NCI-H345 treated with DMSO at 0.1 percent for 48 hours (cell line): Measurements from ENCODE around the gene ELAVL2.
"Not testable (repeated sequence)": the region's sequence is repeated elsewhere in the genome, so short reads cannot be mapped to it uniquely, and the experiment has no call there.

Source experiments
- DNase-seq: peaks from one replicate; lab custom pipeline; 2025; ENCODE audit not compliant: unreplicated experiment; lab: John Stamatoyannopoulos, UW

ELAVL2 gene

DNA sequence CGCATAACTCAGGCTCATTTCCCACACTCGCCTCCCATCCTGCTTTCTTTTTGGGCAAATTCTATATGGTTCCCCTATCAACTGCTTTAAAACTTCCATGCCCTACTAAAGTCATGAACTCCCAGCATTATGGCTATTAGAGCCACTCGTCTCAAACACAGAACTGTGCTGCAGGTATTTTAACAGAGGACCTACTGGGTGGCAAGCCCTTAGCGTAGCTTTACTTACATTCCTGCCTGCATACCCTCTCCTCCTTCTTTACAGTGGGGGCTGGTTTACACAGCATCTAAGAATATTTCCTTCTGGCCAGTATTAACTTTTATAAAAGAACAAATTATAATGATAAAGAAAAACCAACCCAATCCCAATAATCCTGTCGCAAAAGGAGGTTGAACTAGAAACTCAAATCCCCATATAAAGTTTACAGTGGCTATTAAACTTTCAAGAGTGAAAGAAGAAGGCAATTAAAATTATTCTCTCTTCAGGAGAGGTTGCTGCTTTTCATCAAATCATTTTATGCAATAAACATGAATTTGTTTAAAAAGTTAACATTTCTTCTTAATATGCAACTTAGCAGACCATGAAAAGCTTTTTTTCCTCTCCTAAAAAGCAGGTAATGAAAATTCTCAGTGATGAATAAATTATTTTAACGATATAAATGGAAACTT, 100.6 kb downstream of the ELAVL2 start:
- DNase-seq: no peak

DNA sequence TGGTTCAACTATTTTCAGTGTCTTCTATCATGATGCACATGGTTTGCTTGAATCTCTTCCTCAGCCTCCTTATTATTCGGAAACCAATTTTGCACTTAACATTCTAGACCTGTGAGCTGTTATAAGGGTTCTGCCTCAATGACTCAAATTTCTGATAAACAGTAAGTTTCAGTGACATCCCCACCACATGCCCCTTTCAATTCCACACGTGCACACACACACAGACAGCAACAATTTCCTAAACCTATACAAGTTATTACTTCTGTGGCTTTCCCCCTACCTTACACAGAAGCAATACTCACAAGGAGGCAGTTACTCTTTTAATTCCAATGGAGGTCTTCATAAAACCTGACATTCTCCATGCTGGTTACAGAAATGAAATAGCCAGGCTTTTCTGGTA, 102.4 kb downstream of the ELAVL2 start:
- DNase-seq: no peak

DNA sequence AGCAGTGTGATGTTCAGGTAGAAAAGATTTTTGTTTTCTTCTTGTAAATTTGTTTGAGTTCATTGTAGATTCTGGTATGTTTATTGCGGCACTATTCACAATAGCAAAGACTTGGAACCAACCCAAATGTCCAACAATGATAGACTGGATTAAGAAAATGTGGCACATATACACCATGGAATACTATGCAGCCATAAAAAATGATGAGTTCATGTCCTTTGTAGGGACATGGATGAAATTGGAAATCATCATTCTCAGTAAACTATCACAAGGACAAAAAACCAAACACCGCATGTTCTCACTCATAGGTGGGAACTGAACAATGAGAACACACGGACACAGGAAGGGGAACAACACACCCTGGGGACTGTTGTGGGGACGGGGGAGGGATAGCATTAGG, 103.0 kb downstream of the ELAVL2 start:
- not testable (repeated sequence) for DNase-seq

DNA sequence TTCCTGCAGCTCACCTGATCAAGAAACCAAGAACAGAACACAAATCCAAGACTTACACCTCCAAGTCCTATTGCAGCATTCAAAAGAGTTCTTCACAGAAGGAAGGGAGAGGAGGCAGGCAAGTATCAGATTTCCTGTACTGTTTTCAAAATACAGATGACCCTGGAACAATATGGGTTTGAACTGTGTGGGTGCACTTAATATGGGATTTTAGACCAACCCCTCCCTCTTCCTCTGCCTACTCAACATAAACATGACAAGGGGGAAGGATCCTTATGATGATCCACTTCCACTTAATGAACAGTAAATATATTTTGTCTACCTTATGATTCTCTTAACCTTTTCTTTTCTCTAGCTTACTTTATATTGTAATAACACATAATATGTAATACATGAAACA, 104.6 kb downstream of the ELAVL2 start:
- no peak for DNase-seq

DNA sequence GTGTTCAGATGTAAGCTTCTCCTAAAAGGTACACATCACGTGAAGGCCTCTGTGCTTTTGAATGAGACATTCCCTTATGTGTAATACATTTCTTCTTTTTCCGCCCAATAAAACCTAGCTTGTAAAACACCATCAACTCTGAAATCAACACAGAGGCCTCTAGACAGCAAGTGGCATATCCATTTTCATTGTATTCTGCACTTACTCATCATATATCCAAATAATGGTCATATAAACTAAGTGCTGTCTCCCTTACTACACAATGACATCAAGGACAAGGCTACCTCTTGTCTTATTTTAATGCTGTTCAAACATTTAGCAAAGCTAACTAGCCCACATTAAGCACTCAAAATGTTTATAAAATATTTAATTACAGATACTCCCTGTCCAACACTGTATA, 108.5 kb downstream of the ELAVL2 start:
- no peak for DNase-seq

DNA sequence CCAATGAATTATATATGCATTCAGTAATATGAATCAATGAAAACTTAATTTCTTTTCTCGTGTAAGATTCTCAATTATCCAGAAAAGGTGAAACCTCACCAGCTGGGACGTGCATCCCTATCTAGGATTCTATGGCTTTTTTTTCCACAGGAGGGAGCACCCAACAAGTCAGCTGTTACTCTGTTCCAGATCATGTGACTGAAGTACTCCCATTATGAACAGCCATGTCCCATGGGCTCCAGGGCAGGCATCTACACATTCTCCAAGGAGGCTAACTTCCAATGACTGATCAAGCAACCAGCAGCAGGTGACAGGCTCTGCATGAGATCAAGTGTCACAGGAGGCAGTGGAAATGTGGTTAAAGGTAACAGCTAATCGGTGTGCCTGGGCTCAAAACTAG, 118.8 kb downstream of the ELAVL2 start:
- DNase-seq: no peak

DNA sequence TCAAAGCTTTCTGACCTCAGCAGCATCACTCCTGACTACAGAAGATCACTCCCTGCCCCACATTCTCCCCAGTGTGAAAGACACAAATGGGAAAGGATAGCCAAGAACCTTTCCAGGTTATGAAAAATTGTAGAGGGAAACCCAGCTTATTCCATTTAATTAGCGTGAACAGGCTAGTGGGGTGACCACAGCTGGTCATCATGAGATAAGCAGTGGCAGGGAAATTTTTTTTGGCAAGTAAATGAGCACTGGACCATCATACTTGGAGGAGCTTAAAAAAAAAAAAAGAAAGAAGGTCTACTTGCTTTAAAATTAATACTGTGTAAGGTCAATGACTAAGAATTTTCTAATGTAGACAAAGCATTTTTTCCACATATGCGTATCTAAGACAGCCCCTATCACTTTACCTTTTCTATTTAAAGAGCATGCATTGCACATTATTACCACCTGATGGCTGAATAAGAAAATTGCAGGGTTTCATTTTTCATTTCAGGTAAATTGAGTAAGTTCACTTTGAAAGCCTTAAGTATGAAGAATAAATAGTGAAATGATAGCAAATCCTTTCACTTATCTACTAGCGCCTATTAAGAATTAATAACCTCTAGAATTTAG, 123.6 kb downstream of the ELAVL2 start:
- no peak for DNase-seq

DNA sequence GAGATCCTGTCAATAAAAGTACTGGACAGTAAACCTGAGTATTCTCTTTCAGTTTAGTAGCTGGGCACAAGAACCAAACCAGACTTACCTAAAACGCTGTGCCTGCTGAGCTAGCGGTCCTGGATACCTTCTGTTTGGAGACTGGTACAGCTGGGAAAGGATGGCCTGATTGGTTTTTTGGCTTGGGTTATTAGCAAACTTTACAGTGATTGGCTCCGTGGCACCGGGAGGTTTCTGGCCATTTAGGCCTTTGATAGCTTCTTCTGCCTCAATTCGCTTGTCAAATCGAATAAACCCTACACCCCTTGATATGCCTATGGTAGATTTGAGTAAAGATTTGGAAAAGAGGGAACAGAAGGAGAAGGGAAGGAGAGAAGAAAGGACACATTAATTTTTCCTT, 124.7 kb downstream of the ELAVL2 start:
- DNase-seq: no peak

DNA sequence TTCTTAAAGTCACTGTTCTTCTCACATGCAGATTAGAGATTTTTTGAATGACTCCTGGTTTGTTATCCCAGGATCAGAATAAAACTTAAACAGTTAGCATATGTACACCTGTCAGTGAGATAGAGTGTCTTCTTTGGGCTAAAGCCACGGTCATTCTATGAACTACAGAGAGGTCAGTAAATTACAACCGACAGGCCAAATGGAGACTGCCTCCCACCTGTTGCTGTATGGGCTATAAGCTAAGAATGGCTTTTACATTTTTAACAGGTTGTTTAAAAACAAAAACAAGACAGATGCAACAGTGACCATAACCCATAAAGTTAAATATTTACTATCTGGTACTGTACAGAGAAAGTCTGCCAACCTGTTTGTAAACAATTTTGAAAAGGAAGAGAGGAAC, 125.7 kb downstream of the ELAVL2 start:
- DNase-seq: no peak

DNA sequence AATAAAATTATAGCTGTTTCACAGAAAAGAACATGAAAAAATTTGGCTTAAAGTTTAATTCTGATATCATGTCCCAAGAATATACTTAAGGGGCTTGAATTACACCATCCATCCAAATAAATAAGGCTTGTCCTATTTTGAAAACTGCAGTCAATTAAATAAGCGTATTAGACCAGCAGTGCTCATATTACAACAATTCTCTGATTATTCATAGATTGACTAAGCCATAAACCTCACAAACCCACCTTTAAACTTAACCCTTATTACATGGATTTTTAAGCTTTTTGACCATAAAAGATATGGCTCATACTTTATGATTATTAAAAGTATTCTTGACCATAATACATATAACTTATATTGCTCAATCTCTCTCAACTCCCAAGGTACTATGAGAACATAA, 127.9 kb downstream of the ELAVL2 start:
- no peak for DNase-seq

DNA sequence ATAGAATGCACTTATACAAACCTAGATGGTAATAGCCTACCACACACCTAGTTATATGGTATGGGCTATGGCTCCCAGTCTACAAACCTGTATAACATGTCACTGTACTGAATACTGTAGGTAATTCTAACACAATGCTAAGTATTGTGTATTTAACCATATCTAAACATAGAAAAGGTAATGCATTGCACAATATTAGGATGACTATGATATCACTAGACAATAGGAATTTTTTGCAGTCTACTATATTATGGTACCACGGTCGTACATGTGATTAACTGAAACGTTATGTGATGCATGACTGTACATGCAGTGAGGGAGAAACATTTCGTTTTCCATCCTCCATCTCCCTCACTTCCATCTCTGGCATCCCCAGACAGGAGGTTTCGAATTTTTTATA, 130.5 kb downstream of the ELAVL2 start:
- DNase-seq: no peak

DNA sequence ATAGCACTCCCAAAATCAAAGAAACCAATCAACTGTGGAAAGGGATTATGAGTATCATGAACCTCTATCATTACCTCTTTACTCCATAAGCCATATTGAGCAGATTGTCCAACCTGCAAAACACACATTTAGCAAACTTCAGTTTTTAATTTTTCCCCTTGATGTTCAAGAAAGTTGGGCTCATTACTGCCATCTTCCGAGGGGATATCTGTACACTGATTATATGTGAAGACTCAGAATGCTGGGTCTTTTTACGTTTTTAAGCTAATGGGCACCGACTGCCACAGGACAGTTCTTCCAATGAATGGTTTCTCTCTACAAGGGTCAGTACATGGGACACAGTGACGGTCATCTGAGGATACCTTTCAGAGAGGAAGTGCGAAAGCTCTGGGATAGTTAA, 132.7 kb downstream of the ELAVL2 start:
- DNase-seq: no peak

DNA sequence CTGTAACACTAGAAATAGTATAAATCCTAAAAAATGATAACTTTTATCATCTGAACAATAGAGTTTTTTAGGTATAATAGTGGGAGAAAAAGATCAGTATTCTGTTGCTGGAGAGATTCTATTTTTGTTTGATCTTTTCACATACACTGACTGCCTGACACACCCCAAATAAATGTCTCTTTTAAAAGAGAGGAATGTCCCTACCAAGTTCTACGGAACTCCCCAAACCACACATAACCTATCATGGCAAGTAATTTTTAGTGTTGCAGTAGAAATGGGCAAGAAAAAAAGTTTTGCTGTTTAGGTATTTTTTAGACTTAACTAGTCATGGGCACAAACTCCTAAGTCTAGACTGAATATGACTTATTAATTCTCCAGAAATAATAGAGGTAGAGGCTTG, 139.1 kb downstream of the ELAVL2 start:
- no peak for DNase-seq

DNA sequence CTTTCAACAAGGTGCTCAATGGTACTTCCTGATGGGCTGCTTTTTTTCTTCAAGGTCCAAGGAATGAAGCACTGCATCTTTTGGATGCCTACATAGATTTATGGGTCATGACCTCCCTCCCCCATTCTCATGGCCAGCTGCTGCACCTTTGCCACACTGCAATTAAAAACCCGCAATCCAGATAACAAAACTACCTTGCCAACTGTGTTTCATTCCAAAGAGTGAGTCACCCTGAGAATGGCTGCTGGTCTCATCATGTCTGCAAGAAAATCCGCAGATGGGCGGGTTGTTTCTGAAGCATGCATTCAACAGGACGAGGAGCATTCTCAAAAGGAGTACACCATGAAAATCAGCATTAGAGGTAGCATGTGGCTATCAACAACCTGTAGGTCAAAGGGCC, 139.8 kb downstream of the ELAVL2 start:
- DNase-seq: no peak

DNA sequence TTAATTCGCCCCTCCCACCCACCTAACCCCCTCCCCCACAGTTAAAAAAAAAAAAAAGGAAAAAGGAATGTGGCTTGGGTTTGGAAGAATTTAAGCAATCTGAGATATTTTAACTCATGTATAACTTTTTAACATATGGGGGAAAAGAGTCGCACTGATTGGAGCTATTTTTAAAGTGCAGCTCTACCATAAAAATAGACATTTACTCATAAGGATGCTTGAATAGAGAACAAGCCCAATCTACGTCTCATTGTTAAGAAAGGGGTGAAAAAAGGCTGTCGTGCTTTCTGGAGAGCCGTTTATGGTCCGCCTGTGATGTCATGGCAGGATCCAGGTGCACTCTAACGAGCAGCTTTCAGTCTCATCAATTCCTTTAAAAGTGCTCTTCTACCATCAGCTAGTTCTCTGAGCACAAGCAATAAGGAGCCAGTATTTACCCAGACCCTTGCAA, 142.4 kb downstream of the ELAVL2 start:
- DNase-seq: no peak

DNA sequence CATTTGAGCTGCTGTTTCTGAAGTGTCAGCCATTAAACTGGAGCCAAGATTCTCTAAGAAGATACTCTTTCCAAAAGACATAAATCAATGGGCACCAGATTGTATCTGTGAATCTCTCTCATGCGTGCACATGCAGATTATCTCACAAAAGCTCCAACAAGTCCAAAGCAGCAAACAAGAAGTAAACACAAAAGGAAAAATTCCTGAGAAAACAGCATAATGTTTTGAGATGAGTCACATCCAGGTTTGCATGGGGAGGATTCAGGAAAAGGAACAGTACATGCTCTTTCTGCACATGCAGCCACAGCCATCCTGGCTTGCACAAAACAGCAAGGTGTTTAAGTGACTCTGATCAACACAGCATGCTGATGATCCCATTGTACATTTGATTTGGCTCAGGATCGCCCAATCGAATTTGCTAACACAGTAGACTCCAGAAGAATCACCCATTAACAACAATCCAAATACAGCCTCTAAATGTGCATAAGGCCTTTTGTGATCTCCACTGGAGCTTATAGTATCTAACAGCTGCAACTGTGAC, 143.1 kb downstream of the ELAVL2 start:
- no peak for DNase-seq

DNA sequence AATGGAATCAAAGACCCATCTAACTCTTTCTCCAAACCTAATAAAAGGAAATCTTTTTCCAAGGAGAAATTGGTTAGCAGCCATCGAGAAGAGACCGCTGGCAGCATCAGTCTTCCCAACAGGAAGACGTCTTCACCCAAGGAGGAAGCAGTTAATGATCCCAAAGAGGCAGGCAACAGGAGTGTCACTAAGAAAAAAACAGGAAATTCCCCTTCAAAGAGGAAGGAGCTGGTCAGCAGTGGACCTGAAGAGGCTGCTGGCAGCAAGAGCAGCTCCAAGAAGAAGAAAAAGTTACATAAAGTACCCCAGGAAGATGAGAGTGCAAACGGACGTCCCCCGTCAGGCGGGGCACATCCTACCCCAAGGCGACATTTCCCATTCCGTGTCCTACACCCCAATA, 143.7 kb downstream of the ELAVL2 start:
- no peak for DNase-seq

DNA sequence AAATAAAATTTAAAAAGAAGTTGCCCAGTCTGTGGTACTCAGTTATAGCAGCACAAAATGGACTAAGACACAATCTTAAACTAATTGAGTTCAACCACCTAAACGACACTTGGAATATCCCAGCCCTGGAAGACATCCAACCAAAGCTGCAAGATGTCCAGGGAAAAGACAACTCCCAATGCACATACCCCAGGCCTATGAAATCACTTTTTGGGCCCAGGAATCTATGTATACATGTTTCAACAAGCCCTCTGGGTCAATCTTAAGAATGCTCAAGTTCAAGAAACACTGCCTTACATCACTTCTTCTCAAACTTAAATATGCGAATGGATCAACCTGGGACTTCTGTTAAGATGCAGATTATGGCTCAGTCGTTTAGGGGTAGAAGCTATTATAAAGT, 148.6 kb downstream of the ELAVL2 start:
- no peak for DNase-seq

DNA sequence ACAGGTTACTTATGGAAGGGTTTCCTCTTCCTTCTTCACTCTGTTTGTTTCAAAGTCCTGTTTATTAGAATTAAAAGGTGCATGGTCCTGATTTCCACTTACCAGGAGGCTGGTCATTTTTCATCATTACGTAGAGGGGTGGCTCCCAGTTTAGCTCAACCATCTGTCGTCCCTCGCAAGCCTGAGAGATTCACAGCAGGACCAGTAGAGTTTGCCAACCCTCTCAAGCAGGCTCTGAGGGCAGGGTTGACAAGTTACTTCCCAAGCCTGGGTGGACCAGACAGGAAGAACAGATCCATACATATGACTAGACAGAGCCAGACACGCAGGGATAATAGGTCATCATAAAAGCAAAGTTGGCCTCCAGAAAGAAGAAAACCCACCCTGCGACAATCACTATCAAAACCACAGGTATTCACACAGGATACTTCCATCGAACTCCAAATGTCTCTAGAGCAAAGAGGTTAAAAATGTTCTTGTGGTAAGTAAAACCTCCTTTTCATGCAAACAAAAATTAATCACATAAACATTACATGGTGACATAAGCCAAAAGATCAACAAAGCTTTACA, 151.9 kb downstream of the ELAVL2 start:
- DNase-seq: no peak

DNA sequence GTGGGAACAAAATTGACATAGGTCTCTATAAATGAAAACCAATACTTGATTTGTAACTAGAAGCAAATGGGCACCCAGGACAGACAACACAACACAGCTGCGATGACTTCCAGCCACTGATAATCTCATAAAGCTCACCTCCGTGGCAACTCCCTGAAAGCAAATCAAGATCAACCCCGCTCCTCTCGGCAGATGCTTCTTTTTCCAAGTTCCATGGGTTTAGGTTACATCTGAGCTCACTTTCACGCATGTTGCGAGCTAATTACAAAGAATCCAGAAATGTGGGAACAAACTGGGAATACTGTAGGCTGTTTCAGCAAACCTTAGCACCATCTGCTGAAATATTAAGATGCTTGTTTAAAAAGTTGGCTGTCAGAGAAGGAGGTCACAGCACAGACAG, 153.9 kb downstream of the ELAVL2 start:
- DNase-seq: no peak

DNA sequence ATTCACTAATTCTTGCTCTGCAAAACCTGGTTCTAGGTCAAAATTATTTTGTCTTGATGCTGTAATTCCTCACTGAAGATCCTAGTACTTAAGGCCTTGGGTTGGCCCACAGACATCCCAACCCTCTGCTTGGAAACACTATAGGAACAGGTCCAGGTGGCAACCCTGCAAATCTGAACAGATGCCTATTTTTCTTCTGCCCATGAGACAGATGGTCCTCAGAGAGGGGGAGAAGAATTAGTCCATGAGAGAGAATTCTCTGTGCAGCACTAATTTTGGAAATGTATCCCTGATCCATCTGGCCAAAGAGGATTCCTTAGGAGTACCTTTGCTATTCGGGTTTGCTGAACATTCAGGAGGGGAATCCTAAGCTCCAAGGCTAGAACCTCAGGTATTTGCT, 156.3 kb downstream of the ELAVL2 start:
- no peak for DNase-seq

DNA sequence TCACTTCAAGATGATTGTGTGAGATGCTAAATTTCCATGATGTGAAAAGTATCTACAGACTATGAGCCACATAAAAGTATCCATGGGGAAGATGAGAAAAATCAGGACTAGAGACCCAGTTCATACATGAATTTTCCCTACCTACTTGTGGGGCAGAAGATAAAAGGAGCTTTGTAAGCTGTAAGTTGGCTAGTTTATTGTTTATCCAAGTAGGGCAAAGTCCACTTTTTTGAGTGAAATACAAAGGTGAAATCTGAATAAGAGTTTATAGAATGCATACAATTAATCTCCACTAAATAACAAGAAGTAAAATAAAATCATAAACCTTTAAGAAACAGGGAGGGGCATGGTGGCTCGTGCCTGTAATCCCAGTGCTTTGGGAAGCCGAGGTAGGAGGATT, 160.4 kb downstream of the ELAVL2 start:
- no peak for DNase-seq

DNA sequence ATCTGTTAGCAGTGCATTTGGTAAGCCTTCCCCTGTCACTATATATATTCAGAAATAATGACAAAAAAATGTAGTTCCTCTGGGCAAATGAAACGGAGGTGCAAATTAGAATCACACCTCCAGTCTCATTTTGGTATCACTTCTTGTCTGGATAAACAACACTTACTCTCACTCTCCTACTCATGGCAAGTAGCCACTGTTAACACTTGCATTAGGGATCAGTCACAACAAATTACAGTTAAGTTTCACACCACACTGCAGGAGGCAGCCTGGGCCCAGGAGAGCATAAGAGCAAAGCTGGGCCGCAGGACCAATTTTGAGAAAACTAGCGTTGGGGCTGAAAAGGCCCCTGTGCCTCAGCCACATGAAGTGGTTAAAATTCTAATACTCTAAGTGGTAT, 161.0 kb downstream of the ELAVL2 start:
- no peak for DNase-seq
